Upper lobe of left lung (tissue), 6 donors: Measurements from ENCODE around the gene TBC1D5. TPM values are rescaled to one million over a fixed set of nuclear protein-coding genes. Genes with fewer than 3 reads are reported as not detected.
A peak's percentile ranks its signal among the peaks of the same experiment; 100 is the strongest.

Experiments
- ATAC-seq, 2 donors: fragments of 200-7000 bp; cut with Tn5 transposase; one replicate each; pipeline ENCODE4 v1.9.1; 2022; ENCODE audit warnings: mild to moderate bottlenecking in 2 of 2, moderate library complexity in 2 of 2; ENCODE audit not compliant: low FRiP score in 2 of 2
- DNase-seq, 2 donors: peaks; one replicate each; pipeline ENCODE4 v3.0.0-alpha.2; 2019 to 2020
- H3K27ac ChIP-seq, 4 donors: fragments of 200-600 bp; sonication (generic); one replicate each; pipeline ENCODE4 v1.5.1; 2016 to 2019
- H3K27me3 ChIP-seq, 4 donors: fragments of 200-600 bp; sonication (generic); one replicate each; pipeline ENCODE4 v1.5.1; 2017 to 2019
- H3K36me3 ChIP-seq, 4 donors: fragments of 200-600 bp; sonication (generic); one replicate each; pipeline ENCODE4 v1.5.1; 2016 to 2019
- H3K4me1 ChIP-seq, 4 donors: fragments of 200-600 bp; sonication (generic); one replicate each; pipeline ENCODE4 v1.5.1; 2018 to 2019
- H3K4me3 ChIP-seq, 4 donors: fragments of 200-600 bp; sonication (generic); one replicate each; pipeline ENCODE4 v1.5.1; 2017 to 2019; ENCODE audit warnings: mild to moderate bottlenecking in 2 of 4, moderate library complexity in 1 of 4
- H3K9me3 ChIP-seq, 4 donors: fragments of 200-600 bp; sonication (generic); one replicate each; pipeline ENCODE4 v1.5.1; 2018 to 2019
- CTCF ChIP-seq, 6 experiments: fragments of 450-650 bp in 4 of 6; fragments of 200-600 bp in 2 of 6; sonication (generic) in 2 of 6; IDR thresholded peaks; one replicate each; pipeline ENCODE4 v1.5.1; 2016 to 2019; ENCODE audit warnings: antibody characterized with exemption in 6 of 6
- EP300 ChIP-seq, 4 donors: sonication (generic); formaldehyde crosslinking; IDR thresholded peaks; one replicate each; pipeline ENCODE4 v1.5.1; 2017; ENCODE audit warnings: antibody characterized with exemption in 4 of 4, control low read depth in 2 of 4
- POLR2A ChIP-seq, 4 donors: fragments of 450-650 bp; IDR thresholded peaks; one replicate each; pipeline ENCODE4 v1.5.1; 2016 to 2017; ENCODE audit warnings: antibody characterized with exemption in 4 of 4, mild to moderate bottlenecking in 2 of 4
- POLR2AphosphoS5 ChIP-seq, 2 donors: sonication (generic); formaldehyde crosslinking; IDR thresholded peaks; one replicate each; pipeline ENCODE4 v1.5.1; 2017; ENCODE audit warnings: antibody characterized with exemption in 2 of 2
- WGBS, 2 donors: methylation state at CpG; one replicate each; pipeline ENCODE4 v1.1.5; 2017 to 2018; 5-methylcytosine and 5-hydroxymethylcytosine counted together
- total RNA-seq, 6 donors: library from RNA; depleted of rRNA in 4 of 6; stranded (reverse); fragments of >200 nt in 4 of 6; gene quantifications; one replicate each; pipeline versions ENCODE4 v1.1.0 to v1.2.1, GENCODE V29; 2016 to 2021
- donor health status: DM: no; HTN: no; CAD: no; lungs with moderate emphysema.
- donor health status: DM: no; HTN: yes; CAD: no; lungs with severe emphysema.

Gene TBC1D5
- total RNA-seq, 6 donors from 2014 or later: 53.0 to 135 (median 63.3) TPM

DNA sequence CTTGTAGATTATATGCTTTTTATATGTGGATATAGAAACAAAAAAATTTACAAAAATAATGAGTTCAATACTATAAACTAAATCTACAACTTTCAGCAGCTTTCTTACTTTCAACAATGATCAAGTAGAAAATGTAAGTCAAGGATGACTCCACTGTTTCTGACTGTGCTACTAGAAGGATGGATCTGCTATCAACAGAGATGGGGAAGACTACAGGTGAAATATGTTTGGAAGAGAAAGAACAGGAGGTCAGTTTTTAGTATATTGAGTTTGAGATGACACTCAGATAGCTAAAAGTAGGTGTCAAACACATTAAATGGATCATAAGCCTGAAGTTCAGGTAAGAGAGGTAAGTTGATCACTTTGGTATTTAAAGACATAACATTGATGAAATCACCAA is 107.5 kb downstream of the TBC1D5 start:
- Histone ChIP-seq H3K27me3 (no peaks in the 10 kb centered on the region), H3K27ac (no peak overlapping the region), H3K9me3 (no peaks in the 10 kb centered on the region), H3K4me1 (peaks cover 0 to 14% (median 10%) of the 10 kb centered on the region in 4 donors), H3K36me3 (no peaks in the 10 kb centered on the region), H3K4me3 (no peak overlapping the region)
- TF ChIP-seq EP300 (IDR thresholded peaks at IDR 0.05) (no peak), CTCF (IDR thresholded peaks at IDR 0.05) (no peak), POLR2A (IDR thresholded peaks at IDR 0.05) (no peak)
- no peak for ATAC-seq
- no peak for DNase-seq

DNA sequence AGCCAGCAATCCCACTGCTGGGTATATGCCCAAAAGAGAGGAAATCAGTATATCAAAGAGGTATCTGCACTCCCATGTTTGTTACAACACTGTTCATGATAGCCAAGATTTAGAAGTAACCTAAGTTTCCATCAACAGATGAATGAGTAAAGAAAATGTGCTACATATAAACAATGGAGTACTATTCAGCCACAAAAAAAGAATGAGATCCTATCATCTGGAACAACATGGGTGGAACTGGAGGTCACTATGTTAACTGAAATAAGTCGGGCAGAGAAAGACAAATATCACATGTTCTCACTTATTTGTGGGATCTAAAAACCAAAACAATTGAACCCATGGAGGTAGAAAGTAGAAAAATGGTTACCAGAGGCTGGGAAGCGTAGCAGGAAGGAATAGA is 108.2 kb downstream of the TBC1D5 start:
- H3K36me3 ChIP-seq: no peaks in the 10 kb centered on the region
- no peak overlapping the region for H3K27ac ChIP-seq
- no peaks in the 10 kb centered on the region for H3K9me3 ChIP-seq
- H3K4me3 ChIP-seq: no peak overlapping the region
- no peaks in the 10 kb centered on the region for H3K27me3 ChIP-seq
- DNase-seq: no peak
- peaks cover 0 to 9% (median 5%) of the 10 kb centered on the region in 4 donors for H3K4me1 ChIP-seq
- ATAC-seq: no peak
- no peak for TF ChIP-seq CTCF (IDR thresholded peaks at IDR 0.05)
- TF ChIP-seq POLR2AphosphoS5 (IDR thresholded peaks at IDR 0.05): no peak
- TF ChIP-seq POLR2A (IDR thresholded peaks at IDR 0.05): no peak
- no peak for TF ChIP-seq EP300 (IDR thresholded peaks at IDR 0.05)
- WGBS, 2 donors: 86 to 100% methylated on average over 2 of the region's 2 CpGs

DNA sequence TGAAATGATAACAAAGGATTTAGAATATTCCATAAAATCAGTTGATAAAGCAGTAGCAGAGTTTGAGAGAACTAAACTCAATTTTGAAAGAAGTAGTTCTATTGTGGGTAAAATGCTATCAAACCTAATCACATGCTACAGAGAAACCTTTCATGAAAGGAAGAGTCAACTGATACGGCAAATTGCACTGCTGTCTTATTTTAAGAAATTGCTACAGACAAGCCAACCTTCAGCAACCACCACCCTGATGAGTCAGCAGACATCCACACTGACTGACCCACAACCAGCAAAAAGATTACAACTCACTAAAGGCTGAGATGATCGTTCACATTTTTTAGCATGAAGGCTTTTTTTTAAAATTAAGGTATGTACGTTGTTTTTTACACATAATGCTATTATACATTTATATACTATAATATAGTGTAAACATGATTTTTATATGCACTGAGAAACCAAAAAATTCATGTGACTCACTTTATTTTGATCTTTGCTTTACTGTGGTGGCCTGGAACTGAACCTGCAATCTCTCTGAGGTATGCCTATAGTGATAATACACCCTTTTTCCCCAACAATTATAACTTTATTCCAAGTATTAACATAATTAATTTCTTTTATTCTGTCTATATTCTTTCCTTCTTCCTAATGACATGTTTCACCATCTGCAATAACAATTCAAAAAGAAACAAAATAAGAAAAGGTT is 109.9 kb downstream of the TBC1D5 start:
- ATAC-seq (peak in 1 of 2 donors; percentile 79), DNase-seq (peak in 1 of 2 donors; percentile 32)
- H3K9me3 ChIP-seq: no peaks in the 10 kb centered on the region
- no peaks in the 10 kb centered on the region for H3K36me3 ChIP-seq
- H3K27me3 ChIP-seq: no peaks in the 10 kb centered on the region
- 54 to 75% methylated on average over 3 of the region's 3 CpGs for WGBS, 2 donors
- TF ChIP-seq CTCF (IDR thresholded peaks at IDR 0.05) (no peak), POLR2A (IDR thresholded peaks at IDR 0.05) (no peak), EP300 (IDR thresholded peaks at IDR 0.05) (no peak), POLR2AphosphoS5 (IDR thresholded peaks at IDR 0.05) (no peak)
- H3K4me1 ChIP-seq: peaks cover 0 to 9% (median 1%) of the 10 kb centered on the region in 4 donors
- no peak overlapping the region for H3K4me3 ChIP-seq
- H3K27ac ChIP-seq: no peak overlapping the region

GRCh38 chr3:17631609-17632008 is 110.8 kb downstream of the TBC1D5 start:
- TF ChIP-seq POLR2AphosphoS5 (IDR thresholded peaks at IDR 0.05): no peak
- no peak for TF ChIP-seq EP300 (IDR thresholded peaks at IDR 0.05)
- no peak for TF ChIP-seq CTCF (IDR thresholded peaks at IDR 0.05)
- no peak for TF ChIP-seq POLR2A (IDR thresholded peaks at IDR 0.05)
- 85 to 97% methylated on average over 1 of the region's 1 CpG for WGBS, 2 donors
- ATAC-seq (no peak), DNase-seq (no peak)
- no peaks in the 10 kb centered on the region for H3K9me3 ChIP-seq
- H3K4me1 ChIP-seq: peaks cover 0 to 9% (median 4%) of the 10 kb centered on the region in 4 donors
- no peak overlapping the region for H3K4me3 ChIP-seq
- H3K27me3 ChIP-seq: no peaks in the 10 kb centered on the region
- H3K27ac ChIP-seq: no peak overlapping the region
- H3K36me3 ChIP-seq: no peaks in the 10 kb centered on the region

DNA sequence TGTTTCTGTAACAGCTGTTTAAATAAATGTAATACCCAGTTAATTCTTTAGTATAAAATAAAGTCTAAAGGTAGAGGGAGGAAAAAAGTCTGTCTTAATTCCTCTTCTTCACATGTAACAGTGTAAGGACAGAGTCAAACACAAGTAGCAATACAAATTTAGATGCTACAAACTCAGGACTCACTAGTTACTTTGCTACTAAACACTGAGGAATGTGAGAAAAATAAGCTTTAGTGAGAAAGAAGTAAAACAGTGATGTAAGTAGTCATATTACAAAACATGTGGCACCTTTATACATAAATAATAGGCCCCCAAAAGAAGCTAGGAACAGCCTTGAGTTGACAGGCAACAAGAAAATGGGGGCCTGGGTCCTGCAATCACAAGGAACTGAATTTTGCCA is 113.0 kb downstream of the TBC1D5 start:
- no peak for DNase-seq
- H3K27ac ChIP-seq: no peak overlapping the region
- H3K4me3 ChIP-seq: no peak overlapping the region
- no peak for TF ChIP-seq POLR2A (IDR thresholded peaks at IDR 0.05)
- no peak for TF ChIP-seq CTCF (IDR thresholded peaks at IDR 0.05)
- no peak for TF ChIP-seq POLR2AphosphoS5 (IDR thresholded peaks at IDR 0.05)
- TF ChIP-seq EP300 (IDR thresholded peaks at IDR 0.05): no peak
- H3K4me1 ChIP-seq: peaks cover 0 to 15% (median 3%) of the 10 kb centered on the region in 4 donors
- no peak for ATAC-seq
- H3K36me3 ChIP-seq: no peaks in the 10 kb centered on the region
- H3K9me3 ChIP-seq: no peaks in the 10 kb centered on the region
- no peaks in the 10 kb centered on the region for H3K27me3 ChIP-seq
